Parathyroid adenoma (tissue), 2 donors: ENCODE measurements around the gene OR56A1.

Experiments used
- H2AFZ ChIP-seq: fragments of 300-600 bp; sonication (generic); one replicate; pipeline ENCODE4 v1.7.0; 2017; ENCODE audit warnings: antibody characterized with exemption, mild to moderate bottlenecking
- H3K27ac ChIP-seq: fragments of 300-600 bp; sonication (generic); one replicate; pipeline ENCODE4 v1.7.0; 2017
- H3K27me3 ChIP-seq: fragments of 300-600 bp; sonication (generic); one replicate; pipeline ENCODE4 v1.7.0; 2017; ENCODE audit warnings: low read length; ENCODE audit not compliant: control insufficient read depth, insufficient read depth
- H3K36me3 ChIP-seq: fragments of 300-600 bp; sonication (generic); one replicate; pipeline ENCODE4 v1.7.0; 2017; ENCODE audit warnings: low read length; ENCODE audit not compliant: control insufficient read depth, insufficient read depth
- H3K4me1 ChIP-seq: fragments of 300-600 bp; sonication (generic); one replicate; pipeline ENCODE4 v1.7.0; 2017; ENCODE audit warnings: control low read depth
- H3K4me2 ChIP-seq: fragments of 300-600 bp; sonication (generic); one replicate; pipeline ENCODE4 v1.7.0; 2017; ENCODE audit warnings: low read length
- H3K4me3 ChIP-seq: fragments of 300-600 bp; sonication (generic); one replicate; pipeline ENCODE4 v1.7.0; 2017; ENCODE audit warnings: low read depth, low read length
- H3K79me2 ChIP-seq: fragments of 300-600 bp; sonication (generic); one replicate; pipeline ENCODE4 v1.7.0; 2017; ENCODE audit warnings: control low read depth
- H3K9ac ChIP-seq: fragments of 300-600 bp; sonication (generic); one replicate; pipeline ENCODE4 v1.7.0; 2017; ENCODE audit warnings: mild to moderate bottlenecking
- H3K9me3 ChIP-seq: fragments of 300-600 bp; sonication (generic); one replicate; pipeline ENCODE4 v1.7.0; 2017; ENCODE audit warnings: low read length; ENCODE audit not compliant: control insufficient read depth
- CTCF ChIP-seq: fragments of 300-600 bp; sonication (generic); IDR thresholded peaks from one replicate; pipeline ENCODE4 v1.7.0; 2017; ENCODE audit warnings: antibody characterized with exemption, mild to moderate bottlenecking
- donor health status: primary hyperparathyroidism.

Gene OR56A1

GRCh38 chr11:6040874-6041273 lies 10.3 kb upstream of the OR56A1 start:
- no peaks in the 10 kb centered on the region for H3K79me2 ChIP-seq

GRCh38 chr11:6027501-6027900 lies 3.1 kb downstream of the OR56A1 start:
- H3K79me2 ChIP-seq = no peaks in the 10 kb centered on the region
- H3K9me3 ChIP-seq = no peaks in the 10 kb centered on the region
- no peak overlapping the region for H3K4me3 ChIP-seq
- no peak overlapping the region for H3K27ac ChIP-seq
- H2AFZ ChIP-seq = no peak overlapping the region
- H3K9ac ChIP-seq = no peak overlapping the region
- no peak overlapping the region for H3K4me2 ChIP-seq
- no peaks in the 10 kb centered on the region for H3K36me3 ChIP-seq
- H3K4me1 ChIP-seq = no peaks in the 10 kb centered on the region
- TF ChIP-seq CTCF = no peak
- no peaks in the 10 kb centered on the region for H3K27me3 ChIP-seq

More at GRCh38 chr11:6040874-6041273, 10.3 kb upstream of the OR56A1 start:
- Histone ChIP-seq H3K4me2 (no peak overlapping the region), H3K4me3 (no peak overlapping the region), H3K9me3 (no peaks in the 10 kb centered on the region), H3K27ac (no peak overlapping the region), H3K4me1 (no peaks in the 10 kb centered on the region), H3K9ac (no peak overlapping the region), H2AFZ (no peak overlapping the region), H3K36me3 (no peaks in the 10 kb centered on the region), H3K27me3 (no peaks in the 10 kb centered on the region)
- TF ChIP-seq CTCF = no peak

GRCh38 chr11:6025056-6025455 lies 5.5 kb downstream of the OR56A1 start:
- H3K79me2 ChIP-seq = no peaks in the 10 kb centered on the region

GRCh38 chr11:6022956-6023355 lies 7.6 kb downstream of the OR56A1 start:
- Histone ChIP-seq H3K27ac (no peak overlapping the region), H3K9ac (no peak overlapping the region), H3K9me3 (no peaks in the 10 kb centered on the region), H3K4me3 (no peak overlapping the region), H3K36me3 (no peaks in the 10 kb centered on the region), H2AFZ (no peak overlapping the region), H3K4me2 (no peak overlapping the region), H3K27me3 (no peaks in the 10 kb centered on the region), H3K79me2 (no peaks in the 10 kb centered on the region), H3K4me1 (no peaks in the 10 kb centered on the region)
- TF ChIP-seq CTCF = no peak

More at GRCh38 chr11:6025056-6025455, 5.5 kb downstream of the OR56A1 start:
- no peak overlapping the region for H3K4me2 ChIP-seq
- H3K9ac ChIP-seq = no peak overlapping the region
- no peak overlapping the region for H2AFZ ChIP-seq
- no peak overlapping the region for H3K27ac ChIP-seq
- no peak for TF ChIP-seq CTCF
- no peak overlapping the region for H3K4me3 ChIP-seq
- no peaks in the 10 kb centered on the region for H3K27me3 ChIP-seq
- no peaks in the 10 kb centered on the region for H3K36me3 ChIP-seq
- H3K9me3 ChIP-seq = no peaks in the 10 kb centered on the region
- H3K4me1 ChIP-seq = no peaks in the 10 kb centered on the region

GRCh38 chr11:6013042-6013441 lies 17.5 kb downstream of the OR56A1 start:
- Histone ChIP-seq H3K4me3 (no peak overlapping the region), H3K9me3 (no peaks in the 10 kb centered on the region), H3K27me3 (no peaks in the 10 kb centered on the region), H3K27ac (no peak overlapping the region), H2AFZ (no peak overlapping the region), H3K4me2 (no peak overlapping the region), H3K4me1 (no peaks in the 10 kb centered on the region), H3K36me3 (no peaks in the 10 kb centered on the region), H3K9ac (no peak overlapping the region), H3K79me2 (no peaks in the 10 kb centered on the region)
- TF ChIP-seq CTCF = no peak
